HG02588 (cell line): ENCODE data around the gene OSBPL10.
"Not testable (repeated sequence)": the region's sequence is repeated elsewhere in the genome, so short reads cannot be mapped to it uniquely, and the experiment has no call there.

Experiments
- ATAC-seq: cut with Tn5 transposase; IDR thresholded peaks from one replicate; pipeline ENCODE4 v1.9.1; 2021; ENCODE audit warnings: mild to moderate bottlenecking, moderate library complexity; ENCODE audit not compliant: unreplicated experiment

Gene OSBPL10

GRCh38 chr3:31862666-31863279, 118.3 kb downstream of the OSBPL10 start:
- no peak for ATAC-seq

GRCh38 chr3:31861826-31862225, 119.2 kb downstream of the OSBPL10 start:
- no peak for ATAC-seq

- ATAC-seq, result not testable (repeated sequence)
Measured at GRCh38 chr3:31860642-31861041, 120.4 kb downstream of the OSBPL10 start.

GRCh38 chr3:31859245-31859644, 121.8 kb downstream of the OSBPL10 start:
- ATAC-seq, result no peak

GRCh38 chr3:31858439-31858838, 122.6 kb downstream of the OSBPL10 start:
- ATAC-seq, result no peak

GRCh38 chr3:31853580-31853979, 127.5 kb downstream of the OSBPL10 start:
- ATAC-seq, result no peak

DNA sequence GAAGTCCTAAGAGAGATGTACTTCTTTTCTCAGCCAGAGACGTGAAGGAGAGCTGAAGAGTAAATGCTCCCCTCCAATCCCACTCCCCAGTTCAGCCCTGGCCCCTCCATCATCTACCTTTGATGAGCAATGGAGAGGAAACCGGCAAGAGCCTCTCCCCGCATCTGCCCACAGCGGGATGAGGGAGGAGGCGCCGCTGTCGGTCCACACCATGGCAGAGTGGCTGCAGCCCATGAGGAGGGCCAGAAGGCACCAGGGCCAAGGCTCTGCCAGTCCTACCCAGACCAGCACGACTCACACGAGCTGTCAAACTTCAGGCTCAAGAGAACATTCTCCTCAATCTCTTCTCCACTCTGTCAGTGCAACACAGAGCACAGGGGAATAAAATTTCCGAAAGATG, 129.8 kb downstream of the OSBPL10 start:
- no peak for ATAC-seq

DNA sequence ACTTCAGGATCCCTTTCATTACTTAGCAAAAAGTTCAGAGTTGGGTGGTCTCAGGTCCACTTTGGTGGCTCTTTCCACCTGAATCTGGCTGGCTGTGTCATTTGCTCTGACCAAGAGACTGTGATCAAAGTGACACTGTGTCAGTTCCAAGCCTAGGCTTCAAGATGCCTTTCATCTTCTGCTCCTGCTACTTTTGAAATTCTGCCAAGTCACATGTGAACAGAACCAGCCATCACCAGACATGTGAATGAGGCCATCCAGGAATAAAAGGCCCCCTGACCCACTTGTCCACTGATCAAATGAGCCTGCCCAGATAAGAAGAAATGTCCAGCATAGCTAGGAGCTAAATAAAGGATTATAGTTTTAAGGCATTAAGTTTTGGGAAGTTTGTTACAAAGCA, 132.2 kb downstream of the OSBPL10 start:
- ATAC-seq, result no peak

- no peak for ATAC-seq
Measured at GRCh38 chr3:31848163-31848818, 132.8 kb downstream of the OSBPL10 start.

DNA sequence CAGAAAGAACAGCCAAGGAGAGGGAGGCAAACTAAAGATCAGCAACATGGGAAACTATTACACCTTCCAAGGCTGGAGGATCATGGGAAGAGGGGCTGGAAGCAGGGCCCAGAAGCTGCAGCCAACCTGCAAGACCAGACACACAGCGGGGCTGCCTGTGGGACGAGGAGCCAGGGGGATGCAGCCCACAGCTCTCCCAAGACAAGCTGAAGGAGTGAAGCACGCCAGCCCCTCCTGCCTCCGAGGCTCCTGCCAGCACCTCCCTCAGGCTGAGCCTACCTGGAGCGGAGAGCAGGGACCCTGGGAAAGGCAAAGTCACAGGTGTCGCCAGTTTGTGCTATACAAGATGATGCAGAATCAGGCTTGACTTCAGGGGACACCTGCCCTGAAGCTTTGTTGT, 133.3 kb downstream of the OSBPL10 start:
- ATAC-seq, result no peak

- ATAC-seq, result no peak
Measured at GRCh38 chr3:31841515-31841914, 139.5 kb downstream of the OSBPL10 start.

- no peak for ATAC-seq
Measured at GRCh38 chr3:31840252-31840651, 140.8 kb downstream of the OSBPL10 start.

DNA sequence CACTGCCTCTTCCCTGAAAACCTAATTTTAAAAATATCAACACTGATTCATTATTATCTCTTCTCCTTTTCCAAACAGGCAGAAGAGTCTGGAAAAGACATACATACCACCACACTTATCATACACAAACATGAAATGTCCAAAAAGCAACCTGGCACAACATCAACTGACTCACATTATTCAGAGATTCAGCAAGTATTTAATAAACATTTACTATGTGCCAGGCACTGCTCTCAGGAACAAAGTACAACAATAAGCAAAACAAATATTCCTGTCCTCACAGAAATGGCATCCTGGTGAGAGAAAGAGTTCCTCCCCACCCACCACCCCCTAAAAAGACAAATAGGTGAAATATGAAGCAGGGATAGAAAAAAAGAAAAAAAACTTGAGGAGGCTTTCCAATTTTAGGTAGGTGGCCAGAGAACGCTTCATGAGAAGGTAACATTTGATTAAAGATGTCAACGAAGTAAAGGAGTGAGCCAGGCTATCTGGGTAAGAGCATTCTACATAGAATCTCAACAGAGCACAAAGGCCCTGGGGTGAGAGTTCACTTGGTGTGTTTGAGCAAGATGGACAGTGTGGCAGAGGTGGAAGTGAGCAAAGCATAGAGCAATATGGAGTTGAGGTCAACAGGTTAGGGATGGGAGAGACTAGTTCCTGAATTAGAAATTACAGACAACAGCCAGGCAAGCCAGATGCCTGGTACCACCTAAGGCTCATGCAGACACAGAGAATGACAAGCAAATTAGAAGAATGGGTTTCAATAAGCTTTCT, 141.7 kb downstream of the OSBPL10 start:
- no peak for ATAC-seq

DNA sequence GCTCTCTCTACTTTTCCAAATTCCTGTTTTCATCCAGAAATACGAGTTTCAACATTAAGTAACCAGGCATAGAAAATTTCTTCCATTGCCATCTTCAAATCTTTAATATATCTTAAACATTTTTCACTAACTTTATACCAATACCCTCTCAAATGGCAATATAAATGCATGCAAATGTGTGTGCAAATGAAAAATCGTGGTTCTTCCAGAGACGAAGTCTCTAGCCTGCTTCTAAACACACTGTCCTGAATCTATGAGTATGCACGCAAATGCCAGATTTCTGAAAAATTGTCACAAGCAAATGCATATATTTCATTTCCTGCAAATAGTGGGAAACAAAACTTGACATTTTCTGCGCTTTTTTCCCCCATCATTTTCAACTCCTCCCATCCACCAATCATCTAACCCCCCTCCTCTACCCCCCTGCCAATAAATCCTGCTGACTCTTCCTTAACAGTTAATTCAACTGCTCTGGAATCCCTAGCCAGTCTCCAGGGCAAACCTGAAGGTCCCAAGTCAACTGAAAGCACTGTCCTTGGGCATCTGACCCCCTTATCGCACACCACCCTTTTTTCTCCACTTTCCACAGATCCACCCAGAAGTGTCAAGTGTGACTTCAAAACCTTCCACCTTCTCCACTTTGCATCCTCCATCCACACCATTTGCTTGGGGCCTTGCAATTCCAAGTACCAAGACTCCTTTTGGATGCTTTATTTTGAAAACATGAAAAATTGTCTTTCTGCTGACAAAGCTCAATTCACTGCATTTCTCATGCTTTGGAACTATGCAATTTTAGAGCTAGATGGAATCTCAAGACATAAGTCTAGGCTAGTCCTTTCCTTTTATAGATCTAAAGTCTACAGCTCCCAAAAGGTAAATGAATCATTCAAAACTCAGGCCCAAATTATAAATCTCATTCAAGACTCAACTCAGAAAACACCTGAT, 144.7 kb downstream of the OSBPL10 start:
- no peak for ATAC-seq

- no peak for ATAC-seq
Measured at GRCh38 chr3:31833391-31834190, 147.5 kb downstream of the OSBPL10 start.

DNA sequence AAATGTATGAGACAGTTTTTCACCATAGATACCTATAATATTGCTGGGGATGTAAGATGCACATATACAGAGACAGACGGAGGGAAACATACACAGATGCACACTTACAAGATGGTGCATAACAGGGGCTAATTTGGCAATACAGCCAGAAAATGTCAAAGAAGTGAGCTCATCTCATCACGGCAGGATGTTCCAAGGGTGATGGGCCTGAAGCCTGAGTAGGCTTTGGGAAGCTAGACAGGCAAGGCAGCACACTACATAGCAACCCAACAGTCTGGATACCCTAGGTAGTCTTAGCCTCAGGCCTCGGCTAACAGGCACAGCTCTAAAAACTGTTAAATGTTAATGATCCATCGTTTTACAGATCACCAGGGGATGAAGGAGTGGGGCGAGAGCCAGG, 148.5 kb downstream of the OSBPL10 start:
- no peak for ATAC-seq

- no peak for ATAC-seq
Measured at GRCh38 chr3:31831591-31831990, 149.5 kb downstream of the OSBPL10 start.

DNA sequence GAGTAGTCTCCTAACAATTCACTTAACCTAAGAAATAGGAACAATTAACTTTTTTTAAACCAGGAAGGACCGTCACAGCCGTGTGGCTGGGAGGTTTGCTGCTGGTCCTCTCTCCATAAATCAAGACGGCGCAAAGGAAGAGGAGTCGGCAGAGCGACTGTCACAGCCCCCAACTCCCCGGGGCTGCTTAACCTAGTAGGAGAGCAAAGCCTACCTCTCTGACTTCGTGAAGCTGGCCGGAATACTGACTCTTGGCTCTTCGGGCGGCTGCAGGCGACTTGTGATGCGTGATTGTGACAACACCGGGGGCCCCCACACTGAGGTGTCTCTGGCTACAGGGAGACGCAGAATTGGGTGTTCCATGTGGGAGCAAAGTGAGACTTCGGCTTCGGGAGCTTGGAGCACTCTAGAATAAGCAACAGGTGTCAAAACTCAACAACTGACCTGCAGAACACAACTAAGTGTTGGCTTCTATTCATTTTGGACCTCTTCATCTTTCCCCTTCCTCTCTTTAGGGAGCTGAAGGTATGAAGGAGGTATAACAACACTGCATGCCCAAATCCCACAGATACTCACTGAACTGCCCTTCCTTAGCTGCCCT, 151.1 kb downstream of the OSBPL10 start:
- no peak for ATAC-seq

DNA sequence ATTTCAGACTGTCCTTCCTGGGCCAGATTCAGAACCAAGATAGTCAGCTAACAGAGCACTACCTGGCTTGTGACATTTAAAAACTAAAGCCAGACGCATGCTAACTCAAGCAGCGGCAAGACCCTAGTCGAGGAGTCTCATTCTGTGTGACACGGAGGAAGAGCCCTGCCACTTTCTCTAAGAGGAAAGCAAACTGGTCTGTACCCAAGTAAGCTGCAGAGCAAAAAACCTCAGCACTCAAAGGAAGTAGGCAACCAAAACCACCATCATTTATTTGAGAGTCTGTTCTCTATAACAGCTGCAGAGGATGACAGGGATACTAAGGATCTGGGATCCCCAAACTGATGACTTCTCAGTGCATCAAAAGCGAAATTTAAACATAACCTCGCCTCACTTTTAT, 152.1 kb downstream of the OSBPL10 start:
- ATAC-seq, result no peak

- ATAC-seq, result no peak
Measured at GRCh38 chr3:31828007-31828406, 153.1 kb downstream of the OSBPL10 start.
